Sigmoid colon (tissue), 4 donors: Measurements from ENCODE around the gene NDUFS2.

ENCODE experiments used
- EP300 ChIP-seq, 4 donors: sonication (generic); formaldehyde crosslinking; IDR thresholded peaks; one replicate each; pipeline ENCODE4 v1.6.1; 2017; ENCODE audit warnings: antibody characterized with exemption in 4 of 4
- POLR2A ChIP-seq, 2 donors: fragments of 450-650 bp; IDR thresholded peaks; one replicate each; pipeline ENCODE4 v1.6.1; 2016; ENCODE audit warnings: antibody characterized with exemption in 2 of 2, mild to moderate bottlenecking in 2 of 2, moderate library complexity in 2 of 2
- POLR2AphosphoS5 ChIP-seq, 4 donors: sonication (generic); formaldehyde crosslinking; IDR thresholded peaks; one replicate each; pipeline ENCODE4 v1.6.1; 2017; ENCODE audit warnings: antibody characterized with exemption in 4 of 4
- TF ChIP-seq, protein P1 (sequence below), 4 experiments: fragments of 450-650 bp in 3 of 4; fragments of 200-600 bp in 1 of 4; IDR thresholded peaks; one replicate each; pipeline ENCODE4 v1.5.1; 2016 to 2019; ENCODE audit warnings: antibody characterized with exemption in 4 of 4, mild to moderate bottlenecking in 3 of 4, moderate library complexity in 2 of 4

DNA sequence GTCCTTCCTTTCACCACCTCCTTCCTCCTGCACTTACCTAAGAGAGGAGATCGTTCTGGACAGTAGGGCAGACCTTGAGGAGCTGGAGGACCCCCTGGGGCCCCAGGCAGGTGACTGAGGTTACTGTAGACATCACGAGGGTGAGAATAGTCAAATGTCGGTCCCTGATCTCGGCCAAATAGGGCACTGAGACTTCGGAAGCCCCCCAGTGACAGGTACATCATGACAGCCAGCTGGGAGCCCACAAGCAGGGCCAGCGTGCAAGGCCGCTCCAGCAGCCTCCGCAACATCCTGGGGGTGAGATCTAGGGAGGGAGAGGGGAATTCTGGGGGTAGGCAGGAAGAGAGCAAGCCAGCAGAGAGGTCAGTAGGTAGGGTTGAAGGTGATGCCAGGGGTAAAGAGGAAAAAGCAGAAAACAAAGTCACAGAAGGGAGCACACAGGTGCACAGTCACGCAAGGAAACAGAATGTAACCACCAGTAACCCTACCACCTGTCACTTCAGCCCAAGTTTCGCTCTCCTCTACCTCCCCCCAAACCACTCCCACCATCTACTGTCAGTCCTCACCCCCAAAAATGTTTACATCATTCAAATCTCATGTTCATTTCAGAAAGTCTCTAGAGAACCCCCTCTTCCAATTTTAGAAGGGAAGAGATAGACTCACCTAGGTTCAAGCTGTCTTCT lies 26.3 kb upstream of the NDUFS2 start:
- TF ChIP-seq, protein P1, sequence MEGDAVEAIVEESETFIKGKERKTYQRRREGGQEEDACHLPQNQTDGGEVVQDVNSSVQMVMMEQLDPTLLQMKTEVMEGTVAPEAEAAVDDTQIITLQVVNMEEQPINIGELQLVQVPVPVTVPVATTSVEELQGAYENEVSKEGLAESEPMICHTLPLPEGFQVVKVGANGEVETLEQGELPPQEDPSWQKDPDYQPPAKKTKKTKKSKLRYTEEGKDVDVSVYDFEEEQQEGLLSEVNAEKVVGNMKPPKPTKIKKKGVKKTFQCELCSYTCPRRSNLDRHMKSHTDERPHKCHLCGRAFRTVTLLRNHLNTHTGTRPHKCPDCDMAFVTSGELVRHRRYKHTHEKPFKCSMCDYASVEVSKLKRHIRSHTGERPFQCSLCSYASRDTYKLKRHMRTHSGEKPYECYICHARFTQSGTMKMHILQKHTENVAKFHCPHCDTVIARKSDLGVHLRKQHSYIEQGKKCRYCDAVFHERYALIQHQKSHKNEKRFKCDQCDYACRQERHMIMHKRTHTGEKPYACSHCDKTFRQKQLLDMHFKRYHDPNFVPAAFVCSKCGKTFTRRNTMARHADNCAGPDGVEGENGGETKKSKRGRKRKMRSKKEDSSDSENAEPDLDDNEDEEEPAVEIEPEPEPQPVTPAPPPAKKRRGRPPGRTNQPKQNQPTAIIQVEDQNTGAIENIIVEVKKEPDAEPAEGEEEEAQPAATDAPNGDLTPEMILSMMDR (IDR thresholded peaks at IDR 0.05): no peak
- TF ChIP-seq POLR2A (IDR thresholded peaks at IDR 0.05) (no peak), POLR2AphosphoS5 (IDR thresholded peaks at IDR 0.05) (no peak), EP300 (IDR thresholded peaks at IDR 0.05) (no peak)
